Measurements from ENCODE around the gene MST1R.

The MST1R gene

DNA sequence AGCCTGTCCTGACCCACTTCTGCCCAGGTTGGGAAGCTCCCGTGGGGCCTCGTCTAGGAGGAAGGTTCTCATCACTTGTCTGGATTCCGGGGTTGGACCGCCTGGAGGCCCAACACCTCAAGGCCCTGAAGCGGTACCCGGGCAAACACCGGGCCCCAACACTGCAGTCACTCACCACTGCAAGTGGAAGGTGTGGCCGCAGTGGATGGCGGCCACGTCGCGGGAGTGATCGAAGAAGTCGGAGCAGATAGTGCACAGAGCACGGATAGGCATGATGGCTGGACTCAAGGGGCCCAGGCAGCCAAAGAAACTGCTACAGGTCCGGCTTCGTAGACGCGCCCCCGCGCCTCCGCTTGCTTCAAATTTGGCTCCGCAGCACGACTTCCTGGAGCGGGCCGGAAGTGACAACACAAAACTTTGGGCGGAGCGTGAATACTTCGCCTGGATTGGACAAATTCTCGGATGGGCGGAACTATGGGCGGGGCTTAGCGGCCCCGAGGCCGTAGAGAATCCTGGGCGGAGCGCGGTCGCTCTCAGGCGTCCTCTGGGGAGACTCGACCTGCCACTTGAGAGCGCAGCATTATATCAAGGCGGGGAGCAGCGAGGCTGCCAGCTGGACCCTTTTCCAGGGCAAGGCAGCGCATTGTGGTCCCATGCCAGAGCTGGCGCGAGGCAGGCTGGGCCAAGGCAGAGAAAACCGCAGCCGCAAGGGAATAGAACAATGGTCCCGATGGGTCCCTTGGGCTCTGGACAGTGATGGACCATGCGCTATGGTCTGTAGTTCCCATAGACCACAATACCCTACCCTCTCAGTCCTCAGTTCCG, 47.3 kb downstream of the MST1R start, which contains the start of gene TRAIP:
TRAIP (minus strand) TSS at position 384 of the 825 bp plus-strand sequence; CDS start at position 273, 111 bp downstream.
- H3K27me3 ChIP-seq, result no peaks in the 10 kb centered on the region
- no peak for TF ChIP-seq CTCF (IDR thresholded peaks at IDR 0.05; ENCODE audit: low read depth, low read length)
- H3K36me3 ChIP-seq, result peaks cover 15% of the 10 kb centered on the region
- peak; percentile 91 for DNase-seq
- H3K4me3 ChIP-seq (ENCODE audit: low read depth, low read length), result peak within 1 kb of the TSS; percentile 77
- no peaks in the 10 kb centered on the region for H3K9me3 ChIP-seq
- no peaks in the 10 kb centered on the region for H3K4me1 ChIP-seq

DNA sequence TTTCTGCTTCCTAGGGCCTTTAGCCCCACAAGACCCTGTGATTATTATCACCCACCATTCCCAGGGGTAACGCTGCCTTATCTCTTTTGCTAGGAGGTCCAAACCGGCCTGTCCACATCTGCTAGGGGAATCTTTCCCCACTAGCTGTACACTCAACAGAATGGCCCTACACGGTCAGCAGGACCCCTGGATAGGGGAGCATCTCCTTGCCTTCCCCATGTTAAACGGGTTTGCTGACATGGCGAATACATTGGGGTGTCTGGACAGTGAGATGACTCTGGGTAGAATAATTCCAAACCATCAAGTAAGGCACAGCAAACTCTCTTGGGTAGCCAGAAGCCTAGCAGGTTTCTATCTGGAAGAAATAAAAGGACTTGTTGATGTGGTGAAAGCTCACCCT, 48.0 kb downstream of the MST1R start:
- no peak for TF ChIP-seq CTCF (IDR thresholded peaks at IDR 0.05; ENCODE audit: low read depth, low read length)
- DNase-seq, result no peak
- Histone ChIP-seq H3K4me3 (ENCODE audit: low read depth, low read length) (peak overlapping the region; percentile 77), H3K4me1 (no peaks in the 10 kb centered on the region), H3K27me3 (no peaks in the 10 kb centered on the region), H3K9me3 (no peaks in the 10 kb centered on the region), H3K36me3 (peaks cover 12% of the 10 kb centered on the region)

- Histone ChIP-seq H3K4me1 (peaks cover 10% of the 10 kb centered on the region), H3K36me3 (no peaks in the 10 kb centered on the region), H3K27me3 (no peaks in the 10 kb centered on the region), H3K9me3 (no peaks in the 10 kb centered on the region), H3K4me3 (ENCODE audit: low read depth, low read length) (no peak overlapping the region)
- TF ChIP-seq CTCF (IDR thresholded peaks at IDR 0.05; ENCODE audit: low read depth, low read length), result no peak
- DNase-seq, result no peak
Measured at GRCh38 chr3:49845694-49846093, 58.0 kb downstream of the MST1R start.

DNA sequence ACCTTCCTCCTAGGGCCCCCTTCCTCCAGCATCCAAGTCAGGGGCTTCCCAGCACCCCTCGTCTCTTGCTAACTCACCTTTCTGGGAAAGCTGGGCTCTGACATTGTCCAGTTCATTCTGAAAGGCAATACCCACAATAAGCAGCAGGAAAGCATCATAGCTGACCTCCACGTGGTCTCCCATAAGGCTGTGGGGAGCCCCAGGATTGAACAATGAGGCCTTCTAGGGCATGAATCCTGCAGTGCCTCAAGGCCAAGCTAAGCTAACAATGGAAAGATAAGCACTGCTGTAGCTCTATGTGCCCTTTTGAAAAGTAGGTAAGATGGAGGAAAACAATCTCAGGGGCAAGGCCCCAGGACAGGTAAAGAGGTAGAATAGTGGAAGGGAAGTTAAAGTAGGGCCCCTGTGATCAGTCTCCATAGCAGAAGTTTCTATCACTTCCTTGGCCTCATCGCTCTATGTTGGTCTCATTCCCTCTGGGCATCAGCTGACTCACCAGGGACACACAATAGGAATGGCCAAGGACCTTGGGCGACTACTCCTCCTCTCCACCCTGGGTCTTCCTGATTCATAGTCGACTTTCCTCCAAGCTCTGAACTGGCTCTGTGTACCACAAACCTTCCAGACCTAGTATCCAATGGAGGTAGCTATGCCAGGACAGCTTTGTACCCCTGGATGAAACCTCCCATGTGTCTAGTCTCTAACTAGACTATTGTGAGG, 59.0 kb downstream of the MST1R start:
- Histone ChIP-seq H3K9me3 (no peaks in the 10 kb centered on the region), H3K27me3 (no peaks in the 10 kb centered on the region), H3K4me3 (ENCODE audit: low read depth, low read length) (no peak overlapping the region), H3K36me3 (no peaks in the 10 kb centered on the region), H3K4me1 (peaks cover 18% of the 10 kb centered on the region)
- no peak for DNase-seq
- TF ChIP-seq CTCF (IDR thresholded peaks at IDR 0.05; ENCODE audit: low read depth, low read length), result no peak

DNA sequence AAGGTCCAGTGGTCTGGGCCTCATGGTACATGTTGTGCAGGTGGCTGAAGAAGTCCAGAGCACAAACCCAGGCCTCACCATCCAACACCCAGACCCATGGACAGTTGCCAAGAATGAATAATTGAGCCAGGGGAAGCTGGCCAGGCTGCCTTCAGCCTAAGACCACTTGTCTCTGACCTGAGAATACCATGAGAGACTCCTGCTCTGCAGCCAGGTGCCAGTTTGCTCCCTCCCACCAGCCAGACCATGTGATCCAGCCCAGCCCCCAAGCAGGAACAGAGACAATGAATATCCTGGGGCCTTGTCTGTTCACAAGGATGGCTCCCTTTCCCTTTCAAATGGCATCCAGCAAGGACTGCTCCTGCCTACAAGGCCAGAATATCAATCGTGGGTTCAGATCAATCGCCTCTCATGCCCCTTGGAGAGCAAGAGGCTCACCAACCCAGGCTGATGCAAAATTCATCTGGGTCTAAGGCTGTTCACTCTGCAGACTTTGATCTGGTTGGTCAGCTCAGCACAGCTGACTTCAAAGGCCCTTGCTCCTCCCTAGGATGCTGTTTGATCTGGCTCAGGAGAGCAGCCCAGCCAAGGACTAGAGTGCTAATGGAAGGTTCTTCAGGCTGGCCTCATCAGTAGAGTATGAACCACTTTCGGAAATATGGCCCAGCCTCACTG, 60.7 kb downstream of the MST1R start:
- Histone ChIP-seq H3K9me3 (no peaks in the 10 kb centered on the region), H3K36me3 (no peaks in the 10 kb centered on the region), H3K4me3 (ENCODE audit: low read depth, low read length) (no peak overlapping the region), H3K4me1 (peaks cover 20% of the 10 kb centered on the region), H3K27me3 (no peaks in the 10 kb centered on the region)
- TF ChIP-seq CTCF (IDR thresholded peaks at IDR 0.05; ENCODE audit: low read depth, low read length), result no peak
- DNase-seq, result peak; percentile 36
